GM18511 (cell line): ENCODE data around the gene DYNC1I1.
A peak's percentile ranks its signal among the peaks of the same experiment; 100 is the strongest.

Source experiments
- ATAC-seq: cut with Tn5 transposase; IDR thresholded peaks from one replicate; pipeline ENCODE4 v1.9.1; 2021; ENCODE audit warnings: mild to moderate bottlenecking, moderate library complexity; ENCODE audit not compliant: unreplicated experiment

The DYNC1I1 gene

DNA sequence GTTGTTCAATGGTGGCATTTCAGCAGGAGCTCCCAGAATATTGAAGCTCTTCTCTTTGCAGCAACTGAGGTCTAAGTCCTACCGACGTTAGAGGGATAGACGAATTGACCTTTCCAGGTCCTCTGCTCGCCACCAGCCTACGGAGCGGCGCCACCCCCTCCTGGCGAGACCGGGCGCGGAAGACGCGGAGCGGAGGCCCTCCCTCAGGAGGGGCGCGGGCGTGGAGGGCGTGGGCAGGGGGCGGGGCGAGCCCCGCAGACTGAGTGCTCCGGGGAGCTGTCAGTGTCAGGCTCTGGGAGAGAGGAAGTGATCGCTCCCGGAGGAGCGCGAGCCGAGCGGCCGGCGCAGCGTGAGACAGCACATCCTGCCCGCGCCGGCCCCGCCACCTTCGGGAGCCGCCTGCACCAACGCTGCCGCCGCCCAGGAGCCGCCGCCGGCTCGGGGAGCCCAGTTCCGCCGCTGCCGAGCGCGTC, at the start of gene DYNC1I1:
Gene DYNC1I1, plus strand, starts transcription at position 257 of the 473 bp plus-strand sequence. CDS start 32,176 bp downstream, outside the sequence.
- ATAC-seq: peak; percentile 95

DNA sequence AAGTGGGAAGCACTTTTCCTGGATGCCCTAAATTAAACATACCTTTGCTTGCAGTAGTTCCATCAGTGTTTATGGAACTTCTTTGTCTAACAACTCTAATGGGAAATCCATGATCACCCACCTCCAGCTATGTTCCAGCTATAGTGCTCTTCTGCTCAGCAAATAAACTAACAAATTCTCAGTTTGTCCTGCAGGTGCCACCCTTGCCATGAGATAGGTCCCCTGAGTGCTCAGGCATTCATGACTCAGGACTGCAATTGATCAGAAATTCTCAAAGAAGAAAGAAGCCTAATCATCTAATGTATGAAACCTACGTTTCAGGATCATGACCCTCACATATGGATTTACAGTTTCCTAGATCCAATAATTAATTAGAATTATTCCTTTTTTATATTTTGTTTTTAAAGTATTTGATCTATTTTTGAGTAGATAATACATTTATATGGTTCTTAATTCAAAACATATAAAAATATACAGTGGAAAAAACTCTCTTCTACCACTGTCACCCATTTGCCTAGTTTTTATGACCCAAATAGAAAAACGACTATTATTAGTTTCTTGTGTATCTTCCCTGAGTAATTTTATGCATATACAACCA, 48.7 kb upstream of the DYNC1I1 start:
- peak; percentile 71 for ATAC-seq

DNA sequence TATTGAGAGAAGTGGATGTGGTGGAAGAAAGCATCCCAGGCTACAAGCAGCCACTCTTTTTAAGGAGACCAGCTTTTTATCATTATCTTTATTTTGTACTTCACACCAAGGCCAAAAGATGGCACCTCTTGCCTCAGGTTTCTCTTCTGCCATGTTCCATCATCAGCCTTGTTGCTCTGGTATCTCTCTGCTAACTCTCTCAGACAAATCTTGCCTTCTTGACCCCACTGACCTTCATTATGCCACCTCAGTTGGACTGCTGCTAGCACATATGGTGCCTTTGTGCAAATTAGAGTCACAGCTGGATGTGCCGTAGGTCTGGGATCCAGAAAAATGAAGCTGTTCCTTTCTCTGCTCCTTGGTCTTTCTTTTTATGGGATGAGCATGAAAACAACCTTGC, 47.1 kb upstream of the DYNC1I1 start:
- no peak for ATAC-seq

DNA sequence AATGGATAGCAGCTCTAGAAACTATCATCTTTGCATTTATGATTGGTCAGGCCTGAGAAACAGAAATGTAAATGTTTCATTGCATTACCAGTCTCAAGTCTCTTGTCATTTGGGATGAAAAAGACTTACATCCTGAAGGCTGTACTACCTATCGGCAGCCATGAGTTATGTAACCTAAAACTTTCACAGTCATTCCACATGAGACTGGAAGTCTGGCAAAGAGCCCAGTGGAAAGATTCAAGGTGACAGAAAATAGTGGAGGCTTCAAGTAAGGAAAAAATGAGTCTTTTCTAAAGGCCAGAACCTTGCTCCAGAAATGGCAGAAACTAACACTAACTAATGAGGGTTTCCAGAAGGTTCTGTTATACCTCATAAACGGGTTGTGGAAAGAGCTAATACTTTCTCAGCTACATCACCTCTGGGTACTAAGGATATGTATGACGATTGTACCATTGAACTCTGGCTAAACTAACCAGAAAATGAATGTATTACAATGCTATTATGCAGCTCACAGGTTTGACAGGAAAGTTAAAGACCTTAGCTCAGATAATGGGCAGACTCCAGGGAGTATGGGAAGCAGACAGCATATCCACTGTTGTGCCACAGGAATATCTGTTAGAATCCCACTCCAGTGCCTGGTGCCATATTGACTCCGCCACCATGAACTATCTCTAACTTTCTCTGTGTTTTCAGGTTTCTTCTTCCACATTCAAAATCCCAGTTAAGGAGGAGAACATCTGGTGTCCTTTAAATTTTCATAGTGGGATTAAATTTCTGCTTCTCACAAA, 41.7 kb upstream of the DYNC1I1 start:
- ATAC-seq: no peak

DNA sequence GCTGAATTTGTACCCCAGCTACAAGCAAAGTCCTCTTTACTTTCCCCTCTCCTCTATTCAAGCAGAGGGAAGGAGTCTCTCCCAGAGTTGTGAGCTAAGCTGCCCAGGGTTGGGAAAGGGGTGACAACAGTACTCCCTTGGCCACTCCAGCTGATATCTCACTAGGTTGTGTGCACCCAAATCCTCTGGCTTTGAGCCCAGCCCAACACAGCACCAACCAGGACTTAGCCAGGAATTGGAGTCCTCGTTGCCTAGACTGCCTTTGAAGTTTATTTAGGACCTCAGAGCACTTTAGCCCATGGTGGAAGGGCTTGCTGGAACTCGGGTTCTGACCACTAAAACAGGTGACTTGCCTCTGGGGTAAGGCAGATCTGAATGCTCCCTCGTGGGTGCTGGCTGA, 35.7 kb upstream of the DYNC1I1 start:
- ATAC-seq: no peak

DNA sequence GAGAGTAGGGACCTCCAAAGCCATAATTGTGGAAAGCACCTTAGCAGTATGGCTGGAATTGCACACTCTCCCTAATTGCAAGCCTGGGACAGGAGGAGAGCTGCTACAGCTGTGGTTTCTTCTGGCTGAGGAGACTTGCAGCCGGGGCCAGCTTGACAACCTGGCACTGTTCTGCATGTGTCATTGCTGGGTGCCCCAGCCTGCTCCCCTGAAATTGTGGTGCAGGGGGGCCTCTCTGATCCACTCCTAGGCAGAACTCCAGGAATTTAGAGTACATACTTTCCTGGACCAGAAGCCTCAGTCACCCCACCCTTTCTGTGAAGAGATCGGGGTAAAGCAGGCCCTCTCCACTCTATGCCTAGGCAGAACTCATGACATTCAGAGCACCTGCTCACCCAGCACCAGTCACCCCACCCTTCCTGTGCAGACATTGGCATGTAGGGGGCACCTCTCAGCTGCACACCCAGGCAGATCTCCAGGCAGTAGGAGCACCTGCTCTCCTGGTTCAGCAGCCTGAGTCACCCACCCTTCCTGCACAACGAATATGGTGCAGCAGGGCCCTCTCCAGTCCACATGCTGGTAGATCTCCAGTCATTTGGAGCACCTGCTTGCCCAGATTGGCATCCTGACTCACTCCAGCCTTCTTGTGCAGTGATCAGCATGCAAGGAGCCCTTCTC, 34.4 kb upstream of the DYNC1I1 start:
- no peak for ATAC-seq

DNA sequence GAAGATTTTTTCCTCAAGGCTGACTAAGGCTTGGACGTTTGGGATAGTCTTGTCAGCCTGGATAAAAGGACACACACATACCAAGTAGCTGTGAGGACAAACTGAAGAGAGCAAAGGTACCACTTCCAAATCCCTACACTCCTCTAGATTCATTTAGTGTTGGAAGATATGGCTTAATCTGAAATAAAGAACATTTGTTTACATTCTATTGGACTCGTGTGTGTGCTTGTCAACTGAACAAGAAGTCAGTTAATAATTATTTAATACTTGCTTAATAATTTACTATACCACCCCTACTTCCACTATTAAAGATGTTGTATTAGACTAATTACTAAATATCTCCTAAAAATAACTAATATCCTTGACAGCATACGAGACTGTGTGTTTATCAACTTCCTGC, 23.3 kb upstream of the DYNC1I1 start:
- no peak for ATAC-seq

DNA sequence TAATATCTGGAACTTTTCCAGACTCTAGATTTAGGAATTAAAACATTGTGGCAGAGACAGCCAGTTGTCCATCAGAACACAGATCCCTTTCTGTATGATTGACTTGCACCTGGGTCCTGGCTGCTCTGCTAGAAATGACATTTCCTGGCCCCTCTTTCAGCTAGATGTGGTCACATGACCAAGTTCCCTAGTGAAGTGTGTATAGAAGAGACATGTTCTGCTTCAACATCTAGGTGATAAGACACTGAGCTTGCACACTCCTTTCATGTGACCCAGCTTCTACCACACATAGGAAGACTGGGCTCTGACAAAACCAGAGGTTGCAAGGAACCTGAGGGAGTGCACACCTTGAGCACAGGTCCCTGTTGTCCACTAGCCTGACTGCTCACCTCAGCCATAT, 22.8 kb upstream of the DYNC1I1 start:
- ATAC-seq: no peak

DNA sequence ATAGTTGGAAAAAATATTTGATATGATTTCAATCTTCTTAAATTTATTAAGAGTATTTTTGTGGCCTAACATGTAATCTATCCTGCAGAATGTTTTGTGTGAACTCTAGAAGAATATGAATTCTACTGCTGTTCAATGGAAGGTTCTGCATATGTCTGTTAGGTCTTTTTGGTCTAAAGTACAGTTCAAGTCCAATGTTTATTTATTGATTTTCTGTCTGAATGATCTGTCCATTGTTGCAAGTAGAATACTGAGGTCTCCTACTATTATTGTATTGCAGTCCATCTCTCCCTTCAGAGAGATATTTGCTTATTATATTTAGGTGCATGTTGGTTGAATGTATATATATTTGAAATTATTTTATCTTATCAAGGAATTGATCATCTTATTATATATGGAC, 18.9 kb upstream of the DYNC1I1 start:
- no peak for ATAC-seq

DNA sequence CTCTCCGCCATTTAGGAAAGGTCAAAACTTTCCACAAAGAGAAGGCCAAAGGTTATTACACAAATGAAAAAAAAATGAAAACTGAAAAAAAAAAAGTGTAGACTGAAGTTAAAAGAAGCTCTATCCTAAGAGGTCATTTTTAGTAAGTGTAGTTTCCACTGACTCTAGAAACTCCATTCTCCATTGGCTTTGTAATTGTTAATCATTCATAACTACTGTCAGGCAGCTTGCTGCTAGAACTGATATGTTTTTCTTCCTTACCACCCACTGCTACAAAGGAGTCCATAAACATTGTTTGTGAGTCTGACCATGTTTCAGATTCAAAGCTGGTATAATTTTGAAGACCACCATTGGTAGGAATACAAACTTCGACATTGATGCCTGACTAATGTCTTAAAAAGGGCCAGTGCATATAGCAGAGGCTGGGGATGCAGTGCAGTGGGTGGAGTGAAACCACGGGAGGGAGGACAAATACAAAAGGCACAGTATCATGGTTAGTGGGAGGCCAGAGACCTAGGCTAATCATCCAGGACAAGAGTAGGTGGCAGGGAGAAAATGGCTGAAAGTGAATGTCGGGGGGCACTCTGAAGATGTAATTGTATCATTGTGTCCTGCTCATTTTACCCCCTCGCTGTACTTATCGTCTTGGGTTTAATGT, 16.9 kb upstream of the DYNC1I1 start:
- no peak for ATAC-seq

DNA sequence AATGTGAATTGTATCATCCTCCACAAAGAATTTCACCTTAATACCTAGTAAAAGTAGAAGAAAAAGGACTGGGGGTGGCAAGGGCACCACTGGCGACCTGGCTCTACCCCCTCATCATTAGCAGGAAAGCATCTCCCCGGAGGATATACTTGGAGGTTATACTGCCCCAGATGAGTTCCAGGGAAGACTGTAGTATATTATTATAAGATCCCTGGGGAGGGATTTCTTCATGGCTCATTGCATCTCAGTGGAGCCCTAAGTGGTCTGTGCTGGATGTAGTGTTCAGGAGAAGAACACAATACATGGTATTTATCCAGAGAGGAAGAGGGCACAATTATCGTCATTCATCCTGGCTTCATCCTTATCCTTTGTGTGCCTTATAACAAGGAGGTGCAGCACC, 14.2 kb upstream of the DYNC1I1 start:
- ATAC-seq: no peak

DNA sequence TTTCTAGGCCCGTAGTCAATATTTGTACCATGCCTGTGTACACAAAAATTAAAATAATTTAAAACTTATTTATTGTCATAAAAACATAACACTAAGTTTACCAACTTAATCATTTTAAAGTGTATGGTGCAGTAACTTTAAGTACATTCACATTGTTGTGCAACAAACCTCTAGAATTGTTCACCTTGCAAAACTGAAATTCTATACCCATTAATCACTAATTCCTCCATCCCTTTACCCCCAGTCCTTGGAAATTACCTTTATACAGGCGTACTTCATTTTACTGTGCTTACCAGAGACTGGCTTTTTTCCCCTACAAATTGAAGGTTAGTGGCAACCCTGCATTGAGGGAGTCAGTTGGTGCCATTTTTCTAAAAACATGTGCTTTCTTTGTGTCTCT, 6.3 kb upstream of the DYNC1I1 start:
- ATAC-seq: no peak

DNA sequence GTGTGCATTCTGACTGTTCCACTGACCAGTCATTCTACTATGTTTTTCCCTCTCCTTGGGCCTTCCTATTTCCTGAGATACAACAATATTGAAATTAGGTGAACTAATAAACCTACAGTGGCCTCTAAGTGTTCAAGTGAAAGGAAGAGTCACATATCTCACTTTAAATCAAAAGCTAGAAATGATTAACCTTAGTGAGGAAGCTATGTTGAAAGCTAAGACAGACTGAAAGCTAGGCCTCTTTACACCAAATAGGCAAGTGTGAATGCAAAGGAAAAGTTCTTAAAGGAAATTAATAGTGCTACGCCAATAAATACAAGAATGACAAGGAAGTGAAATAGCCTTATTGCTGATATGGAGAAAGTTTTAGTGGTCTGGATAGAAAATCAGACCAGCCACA, 5.7 kb upstream of the DYNC1I1 start:
- peak; percentile 83 for ATAC-seq

DNA sequence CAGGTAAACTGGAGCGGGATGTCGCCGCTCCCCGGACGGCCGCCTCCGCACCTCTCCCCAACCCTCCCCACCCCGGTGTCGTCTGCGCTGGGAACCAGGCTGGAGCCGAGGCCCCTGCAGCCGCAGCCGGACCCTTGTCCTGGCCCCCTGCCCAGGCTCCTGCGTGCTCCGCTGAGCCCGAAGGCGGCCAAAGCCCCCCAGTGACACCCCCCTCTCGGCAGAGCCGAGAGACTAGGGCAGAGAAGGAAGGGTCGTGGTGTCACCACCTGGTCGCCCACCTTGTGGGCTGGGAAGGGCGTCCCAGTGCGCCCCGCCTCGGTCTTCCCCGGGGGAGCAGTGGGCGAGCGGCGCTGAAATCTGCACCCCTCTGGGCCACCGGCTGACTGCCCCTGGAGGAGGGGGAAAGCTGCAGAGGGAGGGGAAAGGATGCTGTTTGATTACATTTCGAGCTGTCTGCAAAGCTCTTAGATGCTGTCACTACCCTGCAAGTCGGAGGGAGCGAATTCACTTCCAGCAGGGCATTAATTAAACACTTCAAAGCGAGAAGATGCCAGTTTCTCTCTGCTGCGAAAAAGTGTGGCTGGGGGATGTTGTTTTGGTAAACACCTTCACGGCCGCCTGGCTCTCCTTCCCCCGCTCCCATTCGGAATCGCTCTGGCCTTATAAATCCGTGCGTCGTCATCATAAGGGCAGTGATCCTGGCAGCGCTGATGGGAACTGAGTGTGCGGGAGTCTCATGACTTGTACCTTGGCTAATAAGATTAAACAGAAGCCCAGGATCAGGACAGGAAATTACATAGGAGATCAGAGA, 622 bp downstream of the DYNC1I1 start:
- ATAC-seq: peak; percentile 19

DNA sequence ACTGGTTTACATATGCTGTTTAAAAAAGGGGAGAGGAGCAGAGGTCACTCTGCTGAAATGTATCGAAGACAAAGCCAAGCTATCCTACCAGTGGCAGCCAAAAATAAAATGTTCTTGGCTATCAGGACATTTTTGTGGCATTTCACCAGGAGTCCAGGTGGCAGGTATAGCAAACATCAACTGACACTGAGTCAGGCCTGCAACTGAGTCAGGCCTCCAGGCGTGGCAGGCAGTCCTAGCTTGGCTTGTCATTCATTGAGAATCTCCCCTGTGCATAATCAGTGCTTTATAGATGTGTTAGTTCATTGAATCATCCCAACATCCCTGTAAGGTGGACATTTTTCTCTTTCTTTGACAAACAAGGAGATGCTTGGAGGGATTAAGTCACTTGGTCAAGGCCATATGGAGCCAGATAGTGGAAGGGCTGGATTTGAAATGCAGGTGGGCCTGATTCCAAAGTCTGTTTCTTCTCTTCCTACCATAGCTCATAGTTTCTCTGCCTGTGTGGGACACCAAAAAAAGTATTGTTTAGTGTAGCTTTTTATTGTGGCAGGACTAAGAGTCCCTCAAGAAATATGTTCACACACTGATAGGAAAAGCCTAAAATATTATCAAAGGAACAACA, 4.3 kb downstream of the DYNC1I1 start:
- ATAC-seq: no peak

DNA sequence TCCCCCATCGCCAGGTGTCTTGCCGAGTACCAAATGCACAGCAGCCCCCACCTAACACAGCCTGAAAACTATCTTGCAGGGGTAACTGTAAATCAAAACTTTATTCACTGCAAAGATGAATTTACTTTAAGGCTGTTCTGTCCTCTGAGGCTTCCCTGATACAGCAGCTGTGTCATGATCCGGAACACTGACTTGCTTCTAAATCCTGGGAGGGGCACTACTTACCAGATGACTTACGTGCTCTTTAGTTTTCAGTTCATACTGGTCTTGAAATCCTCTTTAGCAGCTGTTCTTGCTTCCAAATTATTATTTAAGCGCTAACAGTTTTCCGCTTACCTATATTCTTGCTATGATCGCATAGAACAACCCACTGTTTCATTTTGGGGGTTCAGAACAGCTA, 4.9 kb downstream of the DYNC1I1 start:
- ATAC-seq: no peak

DNA sequence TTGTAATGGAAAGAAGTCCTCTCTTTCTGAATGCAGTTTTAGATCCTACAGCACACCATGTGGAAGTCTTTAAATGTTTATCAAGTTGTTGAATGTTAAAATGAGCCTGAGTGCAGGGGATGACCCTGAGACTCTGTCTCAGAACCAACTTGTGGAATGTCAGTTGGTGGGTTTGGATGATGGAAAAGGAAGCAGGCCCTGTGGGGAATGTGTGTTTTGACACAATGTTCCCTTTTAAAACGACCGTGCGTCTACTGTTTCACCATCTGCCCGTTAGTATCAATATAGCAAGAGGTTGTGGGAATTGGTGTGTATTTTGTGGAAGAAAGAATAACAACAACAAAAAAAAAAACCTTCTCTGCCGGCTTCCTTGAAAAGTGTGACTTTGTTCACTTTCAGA, 8.3 kb downstream of the DYNC1I1 start:
- no peak for ATAC-seq

DNA sequence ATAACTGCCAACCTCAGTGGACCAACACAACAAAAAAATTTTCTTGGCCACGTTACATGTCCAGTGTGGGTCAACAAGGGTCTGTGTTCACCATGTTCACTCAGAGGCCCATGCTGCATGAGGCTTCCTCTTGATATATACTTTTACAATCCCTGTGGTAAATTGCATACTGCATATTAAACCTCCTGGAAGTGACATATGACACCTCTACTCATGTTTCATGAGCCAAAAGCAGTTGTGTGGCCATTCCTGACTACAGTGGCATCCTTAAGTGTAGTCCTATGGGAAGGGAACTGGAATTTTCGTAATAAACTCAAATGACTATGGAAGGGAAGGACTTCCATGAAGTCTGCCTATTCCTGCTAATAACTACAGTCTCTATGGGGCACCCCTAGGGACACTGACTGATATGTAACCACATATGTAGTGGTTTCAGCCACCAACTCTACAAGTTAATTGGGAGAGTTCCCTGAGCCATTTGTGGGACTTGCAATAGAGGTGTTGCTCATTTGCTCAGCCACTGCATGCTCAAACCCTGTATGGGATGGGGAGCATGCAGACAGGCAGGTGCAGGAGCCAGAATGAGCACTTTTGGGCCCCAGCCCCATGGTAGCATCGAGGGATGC, 9.7 kb downstream of the DYNC1I1 start:
- ATAC-seq: no peak

DNA sequence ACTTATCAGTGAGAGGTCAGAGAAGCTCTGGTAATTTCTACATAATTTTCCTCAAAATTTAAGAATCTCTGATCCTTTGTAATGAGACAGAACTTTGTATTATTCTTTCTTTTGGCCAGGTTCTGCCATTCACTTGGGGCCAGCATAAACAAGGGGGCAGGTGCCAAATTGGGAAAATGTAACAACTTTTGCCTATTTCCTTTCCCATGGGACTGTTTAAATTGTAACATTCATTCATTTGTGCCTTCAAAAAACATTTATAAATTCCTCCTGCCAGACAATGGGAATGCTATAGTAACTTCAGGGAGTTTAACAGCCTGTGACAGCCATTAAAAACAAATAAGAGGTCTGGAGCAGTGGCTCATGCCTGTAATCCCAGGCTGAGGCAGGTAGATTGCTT, 12.4 kb downstream of the DYNC1I1 start:
- no peak for ATAC-seq

DNA sequence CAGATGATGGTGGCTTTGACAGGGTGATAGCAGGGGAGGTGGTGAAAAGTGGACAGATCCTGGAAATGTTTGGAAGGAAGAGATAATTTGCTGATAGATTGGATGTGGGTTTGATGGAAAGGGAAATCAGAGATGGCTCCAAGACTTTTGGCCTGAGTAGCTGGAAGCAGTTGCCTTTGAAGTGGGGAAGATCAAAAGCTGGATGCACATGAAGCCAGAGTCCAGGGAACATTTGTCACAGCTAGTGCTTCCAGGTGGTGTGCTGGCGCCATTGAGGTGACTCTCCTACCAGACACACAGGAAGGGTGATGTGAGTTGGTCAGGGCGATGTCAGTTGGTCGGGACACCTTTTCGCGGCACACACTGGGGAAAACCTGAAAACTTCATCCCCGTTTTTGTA, 15.9 kb downstream of the DYNC1I1 start:
- no peak for ATAC-seq
